Measurements from ENCODE around the gene CNST. TPM values are rescaled to one million over a fixed set of nuclear protein-coding genes. Genes with fewer than 3 reads are reported as not detected.
A peak's percentile ranks its signal among the peaks of the same experiment; 100 is the strongest.

Gene CNST
- total RNA-seq, 3 donors from 2014 or later (not counting 1 experiment from before 2014, with no cell fraction given) = 48.2 to 56.1 (median 49.7) TPM

- Histone ChIP-seq H3K9me3 (ENCODE audit: control insufficient read depth, insufficient read depth, low read length) (no peaks in the 10 kb centered on the region), H3K27ac (ENCODE audit: low read length) (no peak overlapping the region), H3K4me3 (ENCODE audit: low read length) (no peak overlapping the region), H3K36me3 (ENCODE audit: control insufficient read depth, insufficient read depth, low read length) (no peaks in the 10 kb centered on the region), H3K27me3 (ENCODE audit: control insufficient read depth, insufficient read depth, low read length) (no peaks in the 10 kb centered on the region), H3K4me1 (ENCODE audit: control insufficient read depth, insufficient read depth, low read length) (peaks cover 10% of the 10 kb centered on the region)
- peaks cover 0 to 4% of the 10 kb centered on the region in 2 donors for H3K9me3 Mint-ChIP-seq
- intact Hi-C loops (cut with micrococcal nuclease) = no loop called here
- ATAC-seq (no peak), DNase-seq (no peak)
- H3K4me1 Mint-ChIP-seq = peaks cover 11 to 12% of the 10 kb centered on the region in 2 donors
- peaks cover 0 to 2% of the 10 kb centered on the region in 2 donors for H3K27me3 Mint-ChIP-seq (ENCODE audit: low read depth in 2 of 2)
- H3K27ac Mint-ChIP-seq = peak overlapping the region in 1 of 2 donors; percentile 27
- H3K4me3 Mint-ChIP-seq = no peak overlapping the region
- TF ChIP-seq CTCF (IDR thresholded peaks at IDR 0.05) = no peak
- no peaks in the 10 kb centered on the region for H3K36me3 Mint-ChIP-seq
- WGBS (ENCODE audit: insufficient coverage) = 93% methylated on average over 2 of the region's 3 CpGs
Measured at GRCh38 chr1:246695136-246695535, 128.9 kb downstream of the CNST start.

GRCh38 chr1:246695666-246696065 is 129.4 kb downstream of the CNST start:
- Mint-ChIP-seq H3K9me3 (peaks cover 0 to 4% of the 10 kb centered on the region in 2 donors), H3K27me3 (ENCODE audit: low read depth in 2 of 2) (peaks cover 0 to 2% of the 10 kb centered on the region in 2 donors), H3K36me3 (no peaks in the 10 kb centered on the region), H3K27ac (no peak overlapping the region), H3K4me1 (peaks cover 11 to 12% of the 10 kb centered on the region in 2 donors), H3K4me3 (no peak overlapping the region)
- no peaks in the 10 kb centered on the region for H3K36me3 ChIP-seq (ENCODE audit: control insufficient read depth, insufficient read depth, low read length)
- WGBS (ENCODE audit: insufficient coverage) = 96% methylated on average over 5 of the region's 5 CpGs
- no peak for DNase-seq
- no peak for ATAC-seq
- no peaks in the 10 kb centered on the region for H3K27me3 ChIP-seq (ENCODE audit: control insufficient read depth, insufficient read depth, low read length)
- no peaks in the 10 kb centered on the region for H3K9me3 ChIP-seq (ENCODE audit: control insufficient read depth, insufficient read depth, low read length)
- intact Hi-C loops (cut with micrococcal nuclease) = no loop called here
- H3K4me1 ChIP-seq (ENCODE audit: control insufficient read depth, insufficient read depth, low read length) = peaks cover 10% of the 10 kb centered on the region
- H3K4me3 ChIP-seq (ENCODE audit: low read length) = no peak overlapping the region
- no peak overlapping the region for H3K27ac ChIP-seq (ENCODE audit: low read length)
- no peak for TF ChIP-seq CTCF (IDR thresholded peaks at IDR 0.05)

GRCh38 chr1:246698466-246699094 is 132.3 kb downstream of the CNST start:
- no peak overlapping the region for H3K4me3 ChIP-seq (ENCODE audit: low read length)
- intact Hi-C loops (cut with micrococcal nuclease) = loop anchor here (1.0 kb wide), 1 partner anchor 201 kb away; no protein-coding TSS in a partner anchor
- no peak for TF ChIP-seq CTCF (IDR thresholded peaks at IDR 0.05)
- H3K27ac ChIP-seq (ENCODE audit: low read length) = no peak overlapping the region
- Mint-ChIP-seq H3K4me3 (peak overlapping the region; percentile 82), H3K9me3 (peaks cover 0 to 4% of the 10 kb centered on the region in 2 donors), H3K27me3 (ENCODE audit: low read depth in 2 of 2) (peaks cover 0 to 2% of the 10 kb centered on the region in 2 donors), H3K4me1 (peaks cover 11 to 12% of the 10 kb centered on the region in 2 donors), H3K27ac (peak overlapping the region; percentile 1 to 52), H3K36me3 (no peaks in the 10 kb centered on the region)
- peaks cover 10% of the 10 kb centered on the region for H3K4me1 ChIP-seq (ENCODE audit: control insufficient read depth, insufficient read depth, low read length)
- no peaks in the 10 kb centered on the region for H3K27me3 ChIP-seq (ENCODE audit: control insufficient read depth, insufficient read depth, low read length)
- 93% methylated on average over 7 of the region's 8 CpGs for WGBS (ENCODE audit: insufficient coverage)
- DNase-seq = no peak
- ATAC-seq = no peak
- H3K9me3 ChIP-seq (ENCODE audit: control insufficient read depth, insufficient read depth, low read length) = no peaks in the 10 kb centered on the region
- H3K36me3 ChIP-seq (ENCODE audit: control insufficient read depth, insufficient read depth, low read length) = no peaks in the 10 kb centered on the region
